Neuron (in vitro differentiated cells): Measurements from ENCODE around the gene CDK8.

Source experiments
- H2AFZ ChIP-seq: one replicate; pipeline ENCODE4 v1.6.1; 2013; ENCODE audit warnings: low read depth, mild to moderate bottlenecking, inconsistent platforms, low read length, moderate library complexity
- H3K27me3 ChIP-seq: one replicate; pipeline ENCODE4 v1.6.1; 2013; ENCODE audit warnings: low read length; ENCODE audit not compliant: insufficient read depth
- H3K36me3 ChIP-seq: one replicate; pipeline ENCODE4 v1.6.1; 2013; ENCODE audit warnings: low read length; ENCODE audit not compliant: insufficient read depth
- H3K4me1 ChIP-seq: one replicate; pipeline ENCODE4 v1.6.1; 2013; ENCODE audit warnings: low read length; ENCODE audit not compliant: insufficient read depth
- H3K4me3 ChIP-seq: 2 replicates; pipeline ENCODE4 v1.5.1; 2013; ENCODE audit warnings: mild to moderate bottlenecking, low read length, moderate library complexity
- H3K9me3 ChIP-seq: one replicate; pipeline ENCODE4 v1.6.1; 2013; ENCODE audit warnings: low read length

The CDK8 gene

DNA sequence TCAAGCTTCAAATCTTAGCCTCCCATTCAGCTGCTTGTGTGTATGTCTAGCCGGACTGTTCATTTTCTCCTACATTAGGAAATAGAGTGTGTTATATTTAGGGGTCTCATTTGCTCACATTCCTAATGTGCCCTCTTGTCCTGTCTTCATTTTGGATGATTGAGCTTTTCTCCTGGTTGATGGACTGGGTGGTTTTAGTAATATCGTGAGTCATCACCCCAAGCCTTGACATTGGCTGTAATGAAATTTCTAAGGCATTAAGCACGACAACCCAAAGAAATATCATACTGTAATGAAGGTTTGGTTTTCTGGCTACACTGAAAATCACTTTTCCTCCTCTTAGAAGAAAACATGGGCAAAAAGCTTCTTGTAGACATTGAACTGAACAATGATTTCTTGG, 192.8 kb downstream of the CDK8 start:
- Histone ChIP-seq H3K27me3 (no peaks in the 10 kb centered on the region), H3K36me3 (no peaks in the 10 kb centered on the region), H3K4me1 (no peaks in the 10 kb centered on the region)

GRCh38 chr13:26448032-26448431, 194.1 kb downstream of the CDK8 start:
- Histone ChIP-seq H3K27me3 (no peaks in the 10 kb centered on the region), H3K4me3 (no peak overlapping the region), H3K9me3 (no peaks in the 10 kb centered on the region), H3K36me3 (no peaks in the 10 kb centered on the region), H2AFZ (no peak overlapping the region), H3K4me1 (no peaks in the 10 kb centered on the region)

More for the DNA sequence above, 192.8 kb downstream of the CDK8 start:
- no peaks in the 10 kb centered on the region for H3K9me3 ChIP-seq
- no peak overlapping the region for H3K4me3 ChIP-seq
- no peak overlapping the region for H2AFZ ChIP-seq

DNA sequence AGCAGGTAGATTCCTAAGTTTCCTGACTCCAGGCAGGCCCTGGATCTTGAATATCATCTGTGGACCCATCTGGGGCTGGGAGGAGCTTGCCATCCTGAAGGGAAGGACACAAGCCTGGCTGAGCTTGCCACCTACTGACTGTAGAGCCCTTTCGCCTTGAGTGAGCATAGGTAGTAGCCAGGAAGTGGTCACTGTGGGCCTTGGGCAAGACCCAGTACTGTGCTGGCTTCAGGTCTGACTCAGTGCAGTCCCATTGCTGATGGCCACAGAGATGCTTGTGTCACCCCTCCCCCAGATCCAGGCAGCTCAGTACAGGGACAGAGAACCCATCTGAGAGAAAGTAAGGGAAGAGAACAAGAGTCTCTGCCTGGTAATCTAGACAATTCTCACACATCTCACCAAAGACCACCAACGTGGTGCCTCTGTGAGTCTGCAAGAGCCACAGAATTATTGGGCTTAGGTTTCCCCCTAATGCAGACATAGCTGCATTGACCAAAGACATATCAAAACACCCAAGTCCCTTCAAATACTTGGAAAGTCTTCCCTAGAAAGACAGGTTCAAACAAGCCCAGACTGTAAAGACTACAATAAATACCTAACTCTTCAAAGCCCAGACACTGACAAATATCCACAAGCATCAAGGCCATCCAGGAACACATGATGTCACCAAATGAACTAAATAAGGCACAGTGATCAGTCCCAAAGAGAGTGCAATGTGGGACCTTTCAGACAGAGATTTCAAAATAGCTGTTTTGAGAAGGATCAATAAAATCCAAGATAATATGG, 195.3 kb downstream of the CDK8 start:
- H2AFZ ChIP-seq = no peak overlapping the region
- no peaks in the 10 kb centered on the region for H3K9me3 ChIP-seq
- H3K4me1 ChIP-seq = no peaks in the 10 kb centered on the region
- no peaks in the 10 kb centered on the region for H3K27me3 ChIP-seq
- H3K4me3 ChIP-seq = no peak overlapping the region
- no peaks in the 10 kb centered on the region for H3K36me3 ChIP-seq
